ENCODE results near the gene IL15RA. TPM values are rescaled to one million over a fixed set of nuclear protein-coding genes. Genes with fewer than 3 reads are reported as not detected.

IL15RA gene
- total and polyA plus RNA-seq, 2 donors (not counting 3 experiments of a cell fraction or from before 2014, with no cell fraction given): 18.8 to 20.6 TPM

GRCh38 chr10:6011558-6011957 lies 34.2 kb upstream of the IL15RA start:
- Histone ChIP-seq H3K36me3 (ENCODE audit: control insufficient read depth in 2 of 2, extremely low read depth in 1 of 2, insufficient read depth in 2 of 2, low read length in 2 of 2) (no peaks in the 10 kb centered on the region), H3K4me1 (ENCODE audit: control insufficient read depth, extremely low read depth, insufficient read depth, low read length) (no peaks in the 10 kb centered on the region), H3K9ac (replicated peaks; ENCODE audit: extremely low read depth, insufficient read depth, low read length) (no peak overlapping the region), H2AFZ (ENCODE audit: low read depth, low read length) (no peak overlapping the region), H3K79me2 (ENCODE audit: control insufficient read depth, insufficient read depth, low read length) (no peaks in the 10 kb centered on the region), H3K27me3 (ENCODE audit: control insufficient read depth in 2 of 2, insufficient read depth in 2 of 2, low read length in 2 of 2) (peaks cover 0 to 1% of the 10 kb centered on the region in 2 experiments), H3K9me3 (replicated peaks; ENCODE audit: control insufficient read depth, insufficient read depth, low read length) (no peaks in the 10 kb centered on the region), H4K20me1 (replicated peaks; ENCODE audit: control insufficient read depth, extremely low read depth, insufficient read depth, low read length) (no peaks in the 10 kb centered on the region), H3K4me3 (replicated peaks in 1 of 3; ENCODE audit: insufficient read depth in 1 of 3, low read depth in 1 of 3, low read length in 3 of 3) (no peak overlapping the region), H3K27ac (ENCODE audit: insufficient read depth, low read depth, low read length) (no peak overlapping the region), H3K9me1 (replicated peaks; ENCODE audit: control insufficient read depth, extremely low read depth, insufficient read depth, low read length) (no peaks in the 10 kb centered on the region), H3K4me2 (ENCODE audit: insufficient read depth, low read length) (no peak overlapping the region)
- intact Hi-C loops (cut with micrococcal nuclease): loop anchor here (5.0 kb wide), 2 partner anchors 34 to 191 kb away; partner anchors contain the start of genes IL15RA and PFKFB3
- FAIRE-seq (no peak), DNase-seq (ENCODE audit: low read depth, low spot score) (no peak)
- POLR2A ChIA-PET: no interaction called here
- BruUV-seq (replicated peaks): no TSS peak
- CTCF ChIA-PET: interaction anchor here (5.6 kb wide), 1 partner anchor 390 kb away, joined by 111 read pairs; no protein-coding TSS in a partner anchor
- TF ChIP-seq CTCF (IDR thresholded peaks at IDR 0.05; ENCODE audit: extremely low read depth in 1 of 2, insufficient read depth in 1 of 2, low read depth in 1 of 2, low read length in 2 of 2) (no peak), GATA2 (IDR thresholded peaks at IDR 0.05; ENCODE audit: insufficient read depth, insufficient read length, low read depth, low read length) (no peak), MAX (IDR thresholded peaks at IDR 0.05; ENCODE audit: insufficient read depth, insufficient read length) (no peak), EZH2 (IDR thresholded peaks at IDR 0.05; ENCODE audit: borderline replicate concordance, low read depth, low read length, severe bottlenecking) (no peak), POLR2AphosphoS5 (IDR thresholded peaks at IDR 0.05; ENCODE audit: insufficient read depth, low read depth, low read length) (no peak), MYC (IDR thresholded peaks at IDR 0.05; ENCODE audit: low read depth, low read length) (no peak), FOS (IDR thresholded peaks at IDR 0.05; ENCODE audit: borderline replicate concordance, insufficient read depth, low read length) (no peak), POLR2A (IDR thresholded peaks at IDR 0.05; ENCODE audit: low read depth, low read length) (no peak), JUN (IDR thresholded peaks at IDR 0.05; ENCODE audit: borderline replicate concordance, insufficient read depth, insufficient read length, low read depth) (no peak)
- dilution Hi-C loops (cut with MboI; ENCODE audit: extremely low pct_ligation_motif_present, low sequenced_read_pairs): no loop called here

Measured in endothelial cell of umbilical vein (primary cell).